Measurements from ENCODE around the gene ADRB2. TPM values are rescaled to one million over a fixed set of nuclear protein-coding genes. Genes with fewer than 3 reads are reported as not detected.

ADRB2 gene
- total RNA-seq, 4 donors from 2014 or later = 1.00 to 3.5 (median 1.7) TPM

- H3K27me3 ChIP-seq = no peaks in the 10 kb centered on the region
- H3K27ac ChIP-seq = no peak overlapping the region
- 87 to 92% methylated on average over 2 to 6 of the region's 6 CpGs for WGBS, 2 donors (ENCODE audit: low coverage in 1 of 2)
- no peak for DNase-seq
- no peaks in the 10 kb centered on the region for H3K36me3 ChIP-seq
- no peak overlapping the region for H3K4me3 ChIP-seq
- peaks cover 0 to 14% (median 0%) of the 10 kb centered on the region in 4 donors for H3K4me1 ChIP-seq
- in situ Hi-C loops (cut with MboI; ENCODE audit: low pct_ligation_motif_present in 1 of 4, low pct_unique_long_range_greater_than_20kb in 1 of 4, low sequenced_read_pairs in 3 of 4) = no loop called here
- TF ChIP-seq POLR2A (IDR thresholded peaks at IDR 0.05) (no peak), CTCF (IDR thresholded peaks at IDR 0.05) (no peak), EP300 (IDR thresholded peaks at IDR 0.05; ENCODE audit: low read depth) (no peak), POLR2AphosphoS5 (IDR thresholded peaks at IDR 0.05) (no peak)
- intact Hi-C loops (cut with DNase I; ENCODE audit: low total_unique reads) = no loop called here
- no peaks in the 10 kb centered on the region for H3K9me3 ChIP-seq
Measured at GRCh38 chr5:148858547-148858946, 32.1 kb downstream of the ADRB2 start.

- no peaks in the 10 kb centered on the region for H3K27me3 ChIP-seq
- 79 to 91% methylated on average over 2 of the region's 2 CpGs for WGBS, 2 donors (ENCODE audit: low coverage in 1 of 2)
- in situ Hi-C loops (cut with MboI; ENCODE audit: low pct_ligation_motif_present in 1 of 4, low pct_unique_long_range_greater_than_20kb in 1 of 4, low sequenced_read_pairs in 3 of 4) (no loop called here), intact Hi-C loops (cut with DNase I; ENCODE audit: low total_unique reads) (no loop called here)
- H3K27ac ChIP-seq = no peak overlapping the region
- no peaks in the 10 kb centered on the region for H3K36me3 ChIP-seq
- H3K4me1 ChIP-seq = peaks cover 0 to 23% (median 2%) of the 10 kb centered on the region in 4 donors
- TF ChIP-seq POLR2AphosphoS5 (IDR thresholded peaks at IDR 0.05) (no peak), POLR2A (IDR thresholded peaks at IDR 0.05) (no peak), CTCF (IDR thresholded peaks at IDR 0.05) (no peak), EP300 (IDR thresholded peaks at IDR 0.05; ENCODE audit: low read depth) (no peak)
- H3K9me3 ChIP-seq = no peaks in the 10 kb centered on the region
- H3K4me3 ChIP-seq = no peak overlapping the region
- no peak for DNase-seq
Measured at GRCh38 chr5:148859703-148860102, 33.3 kb downstream of the ADRB2 start.

- 51% methylated on average over 5 of the region's 5 CpGs; no CpG with 5 or more reads in 1 of the 2 donors for WGBS, 2 donors (ENCODE audit: low coverage in 1 of 2)
- DNase-seq = no peak
- peaks cover 0 to 21% (median 3%) of the 10 kb centered on the region in 4 donors for H3K4me1 ChIP-seq
- TF ChIP-seq EP300 (IDR thresholded peaks at IDR 0.05; ENCODE audit: low read depth) (no peak), CTCF (IDR thresholded peaks at IDR 0.05) (no peak), POLR2AphosphoS5 (IDR thresholded peaks at IDR 0.05) (no peak), POLR2A (IDR thresholded peaks at IDR 0.05) (no peak)
- no peaks in the 10 kb centered on the region for H3K9me3 ChIP-seq
- no peak overlapping the region for H3K4me3 ChIP-seq
- in situ Hi-C loops (cut with MboI; ENCODE audit: low pct_ligation_motif_present in 1 of 4, low pct_unique_long_range_greater_than_20kb in 1 of 4, low sequenced_read_pairs in 3 of 4) (no loop called here), intact Hi-C loops (cut with DNase I; ENCODE audit: low total_unique reads) (no loop called here)
- no peaks in the 10 kb centered on the region for H3K36me3 ChIP-seq
- no peaks in the 10 kb centered on the region for H3K27me3 ChIP-seq
- H3K27ac ChIP-seq = no peak overlapping the region
Measured at GRCh38 chr5:148860599-148860998, 34.2 kb downstream of the ADRB2 start.

- H3K27me3 ChIP-seq = no peaks in the 10 kb centered on the region
- in situ Hi-C loops (cut with MboI; ENCODE audit: low pct_ligation_motif_present in 1 of 4, low pct_unique_long_range_greater_than_20kb in 1 of 4, low sequenced_read_pairs in 3 of 4) = no loop called here
Measured at GRCh38 chr5:148861088-148861487, 34.7 kb downstream of the ADRB2 start.

More at GRCh38 chr5:148861088-148861487, 34.7 kb downstream of the ADRB2 start:
- Histone ChIP-seq H3K9me3 (no peaks in the 10 kb centered on the region), H3K27ac (no peak overlapping the region), H3K4me1 (peaks cover 0 to 16% (median 3%) of the 10 kb centered on the region in 4 donors), H3K4me3 (no peak overlapping the region), H3K36me3 (no peaks in the 10 kb centered on the region)
- intact Hi-C loops (cut with DNase I; ENCODE audit: low total_unique reads) = no loop called here
- TF ChIP-seq EP300 (IDR thresholded peaks at IDR 0.05; ENCODE audit: low read depth) (no peak), CTCF (IDR thresholded peaks at IDR 0.05) (no peak), POLR2AphosphoS5 (IDR thresholded peaks at IDR 0.05) (no peak), POLR2A (IDR thresholded peaks at IDR 0.05) (no peak)
- DNase-seq = no peak
- 84 to 100% methylated on average over 1 to 2 of the region's 2 CpGs for WGBS, 2 donors (ENCODE audit: low coverage in 1 of 2)
